Measurements from ENCODE around the gene COL18A1. TPM values are rescaled to one million over a fixed set of nuclear protein-coding genes. Genes with fewer than 3 reads are reported as not detected.
A peak's percentile ranks its signal among the peaks of the same experiment; 100 is the strongest.

Gene COL18A1
- total and polyA plus RNA-seq, 2 donors (not counting 1 experiment from before 2014, with no cell fraction given) = 15.6 to 24.7 TPM

DNA sequence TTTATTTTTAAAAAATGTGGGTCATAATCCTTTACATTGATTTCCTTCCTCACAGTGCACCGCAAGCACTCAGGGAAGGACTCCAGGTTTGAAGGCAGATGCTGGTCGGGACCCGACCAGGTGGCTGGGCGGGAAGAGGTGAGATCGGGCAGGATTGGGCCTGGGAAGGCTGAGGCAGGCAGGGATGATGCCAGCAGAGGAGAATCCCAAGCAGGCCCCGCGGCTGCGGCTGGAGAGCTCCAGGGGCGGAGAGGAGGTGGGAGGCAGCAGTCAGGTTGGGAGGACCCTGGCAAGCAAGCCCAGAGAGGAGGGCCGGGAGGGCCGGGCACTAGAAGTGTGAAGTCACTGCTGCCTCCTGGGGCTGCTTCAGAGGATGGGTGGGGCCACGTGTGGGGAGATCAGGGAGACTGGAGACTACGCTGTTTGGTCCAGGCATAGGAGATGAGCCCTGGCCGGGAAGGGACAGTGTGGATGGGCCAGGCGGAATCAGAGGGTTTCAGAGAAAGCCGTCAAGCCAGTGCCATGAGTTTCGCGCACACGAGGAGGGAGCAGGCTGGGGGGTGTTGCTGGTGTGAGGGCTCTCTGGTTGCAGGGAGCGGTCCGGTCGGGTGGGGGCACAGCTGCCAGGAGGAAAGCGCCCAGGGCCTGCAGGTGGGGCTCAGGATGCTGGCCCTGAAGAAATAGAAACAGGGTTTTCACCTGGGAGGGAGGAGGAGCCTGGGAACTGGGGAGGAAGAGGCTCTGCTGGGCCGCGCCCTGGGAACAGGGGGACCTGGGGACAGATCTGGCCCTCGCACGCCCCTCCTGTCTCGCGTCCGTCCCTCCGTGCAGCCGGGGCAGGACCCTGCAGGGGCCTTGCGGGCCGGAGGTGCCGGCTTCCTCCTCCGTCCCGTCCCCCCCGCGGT is 888 bp upstream of the COL18A1 start:
- intact Hi-C loops (cut with micrococcal nuclease) = no loop called here
- peaks cover 65% of the 10 kb centered on the region for H3K27me3 Mint-ChIP-seq
- H3K36me3 ChIP-seq (replicated peaks in 1 of 2; ENCODE audit: control extremely low read depth in 1 of 2, control insufficient read depth in 1 of 2, extremely low read depth in 1 of 2, insufficient read depth in 2 of 2, low read length in 1 of 2) = no peaks in the 10 kb centered on the region
- peaks cover 0 to 33% (median 6%) of the 10 kb centered on the region in 3 donors for H3K9me3 ChIP-seq (ENCODE audit: control extremely low read depth in 1 of 3, control insufficient read depth in 2 of 3, insufficient read depth in 1 of 3, low read length in 2 of 3)
- peak overlapping the region; percentile 75 for H3K4me2 ChIP-seq (replicated peaks; ENCODE audit: low read depth, low read length, poor library complexity, severe bottlenecking)
- peaks cover 16% of the 10 kb centered on the region for H3K4me1 Mint-ChIP-seq
- peak overlapping the region; percentile 91 for H3K4me3 Mint-ChIP-seq
- no peak overlapping the region for H3K27ac ChIP-seq (ENCODE audit: low read length in 2 of 2)
- H3K4me1 ChIP-seq (ENCODE audit: control insufficient read depth in 2 of 2, insufficient read depth in 2 of 2, low read length in 2 of 2) = peaks cover 12 to 18% of the 10 kb centered on the region in 2 donors
- ChIA-PET CTCF (no interaction called here), POLR2A (no interaction called here)
- no peaks in the 10 kb centered on the region for H4K20me1 ChIP-seq (ENCODE audit: control insufficient read depth, insufficient read depth, low read length, poor library complexity, severe bottlenecking)
- WGBS (ENCODE audit: insufficient coverage) = 14% methylated on average over 39 of the region's 39 CpGs
- H3K79me2 ChIP-seq (ENCODE audit: control insufficient read depth, insufficient read depth, low read length) = no peaks in the 10 kb centered on the region
- no peak overlapping the region for H3K27ac Mint-ChIP-seq
- DNase-seq = peak; percentile 46
- H2AFZ ChIP-seq (ENCODE audit: insufficient read depth, low read depth, low read length, poor library complexity, severe bottlenecking) = peak overlapping the region; percentile 43
- peaks cover 0 to 63% (median 32%) of the 10 kb centered on the region in 4 experiments for H3K27me3 ChIP-seq (replicated peaks in 1 of 4; ENCODE audit: control extremely low read depth in 1 of 4, control insufficient read depth in 3 of 4, insufficient read depth in 4 of 4, low read length in 3 of 4)
- H3K4me3 ChIP-seq (ENCODE audit: control extremely low read depth in 1 of 5, extremely low read depth in 1 of 5, insufficient read depth in 1 of 5, low read depth in 2 of 5, low read length in 4 of 5) = peak overlapping the region in 4 of 5 experiments; percentile 30 to 49 (median 40)
- no peak overlapping the region for H3K9ac ChIP-seq (ENCODE audit: low read length)
- H3K9me3 Mint-ChIP-seq (ENCODE audit: insufficient read depth) = peaks cover 4% of the 10 kb centered on the region
- peak; percentile 16 for ATAC-seq (ENCODE audit: low read depth)
- no peak for TF ChIP-seq EZH2 (IDR thresholded peaks at IDR 0.05; ENCODE audit: borderline replicate concordance, insufficient read depth, low read depth, low read length, poor library complexity, severe bottlenecking)
- TF ChIP-seq, protein P1, sequence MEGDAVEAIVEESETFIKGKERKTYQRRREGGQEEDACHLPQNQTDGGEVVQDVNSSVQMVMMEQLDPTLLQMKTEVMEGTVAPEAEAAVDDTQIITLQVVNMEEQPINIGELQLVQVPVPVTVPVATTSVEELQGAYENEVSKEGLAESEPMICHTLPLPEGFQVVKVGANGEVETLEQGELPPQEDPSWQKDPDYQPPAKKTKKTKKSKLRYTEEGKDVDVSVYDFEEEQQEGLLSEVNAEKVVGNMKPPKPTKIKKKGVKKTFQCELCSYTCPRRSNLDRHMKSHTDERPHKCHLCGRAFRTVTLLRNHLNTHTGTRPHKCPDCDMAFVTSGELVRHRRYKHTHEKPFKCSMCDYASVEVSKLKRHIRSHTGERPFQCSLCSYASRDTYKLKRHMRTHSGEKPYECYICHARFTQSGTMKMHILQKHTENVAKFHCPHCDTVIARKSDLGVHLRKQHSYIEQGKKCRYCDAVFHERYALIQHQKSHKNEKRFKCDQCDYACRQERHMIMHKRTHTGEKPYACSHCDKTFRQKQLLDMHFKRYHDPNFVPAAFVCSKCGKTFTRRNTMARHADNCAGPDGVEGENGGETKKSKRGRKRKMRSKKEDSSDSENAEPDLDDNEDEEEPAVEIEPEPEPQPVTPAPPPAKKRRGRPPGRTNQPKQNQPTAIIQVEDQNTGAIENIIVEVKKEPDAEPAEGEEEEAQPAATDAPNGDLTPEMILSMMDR (IDR thresholded peaks at IDR 0.05) = no peak

DNA sequence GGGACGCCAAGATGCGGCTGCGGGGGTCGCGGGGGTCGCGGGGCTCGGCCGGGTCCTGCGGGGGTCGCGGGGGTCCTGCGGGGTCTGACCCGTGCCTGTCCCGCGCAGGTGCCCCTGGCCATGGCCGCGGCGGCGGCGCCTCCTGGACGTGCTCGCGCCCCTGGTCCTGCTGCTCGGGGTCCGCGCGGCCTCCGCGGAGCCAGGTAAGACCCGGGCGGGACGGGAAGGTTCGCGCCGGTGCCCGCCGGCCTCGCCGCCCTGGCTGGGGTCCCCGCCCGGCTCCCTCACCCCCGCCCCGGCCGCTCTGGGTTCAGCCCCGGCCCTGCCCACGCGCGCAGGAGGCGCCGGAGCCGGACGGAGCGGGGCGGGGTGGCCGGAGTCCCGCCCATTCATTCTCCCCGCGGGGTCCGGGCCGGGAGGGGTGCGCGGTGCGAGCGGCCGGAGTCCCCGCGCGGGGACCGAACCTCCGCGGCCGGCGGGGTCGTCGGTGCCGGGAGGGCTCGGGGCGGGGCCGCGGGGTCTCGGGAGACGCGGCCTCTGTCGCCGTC is 380 bp downstream of the COL18A1 start:
- peaks cover 16% of the 10 kb centered on the region for H3K4me1 Mint-ChIP-seq
- intact Hi-C loops (cut with micrococcal nuclease) = no loop called here
- Histone ChIP-seq H3K9me3 (ENCODE audit: control extremely low read depth in 1 of 3, control insufficient read depth in 2 of 3, insufficient read depth in 1 of 3, low read length in 2 of 3) (peaks cover 0 to 33% (median 6%) of the 10 kb centered on the region in 3 donors), H3K79me2 (ENCODE audit: control insufficient read depth, insufficient read depth, low read length) (no peaks in the 10 kb centered on the region), H3K4me1 (ENCODE audit: control insufficient read depth in 2 of 2, insufficient read depth in 2 of 2, low read length in 2 of 2) (peaks cover 12 to 18% of the 10 kb centered on the region in 2 donors), H3K27ac (ENCODE audit: low read length in 2 of 2) (no peak overlapping the region), H4K20me1 (ENCODE audit: control insufficient read depth, insufficient read depth, low read length, poor library complexity, severe bottlenecking) (no peaks in the 10 kb centered on the region), H3K9ac (ENCODE audit: low read length) (no peak overlapping the region), H2AFZ (ENCODE audit: insufficient read depth, low read depth, low read length, poor library complexity, severe bottlenecking) (peak overlapping the region; percentile 16), H3K36me3 (replicated peaks in 1 of 2; ENCODE audit: control extremely low read depth in 1 of 2, control insufficient read depth in 1 of 2, extremely low read depth in 1 of 2, insufficient read depth in 2 of 2, low read length in 1 of 2) (no peaks in the 10 kb centered on the region), H3K27me3 (replicated peaks in 1 of 4; ENCODE audit: control extremely low read depth in 1 of 4, control insufficient read depth in 3 of 4, insufficient read depth in 4 of 4, low read length in 3 of 4) (peaks cover 0 to 62% (median 32%) of the 10 kb centered on the region in 4 experiments), H3K4me3 (ENCODE audit: control extremely low read depth in 1 of 5, extremely low read depth in 1 of 5, insufficient read depth in 1 of 5, low read depth in 2 of 5, low read length in 4 of 5) (peak overlapping the region in 3 of 5 experiments; percentile 15 to 24 (median 20)), H3K4me2 (replicated peaks; ENCODE audit: low read depth, low read length, poor library complexity, severe bottlenecking) (peak overlapping the region; percentile 78)
- no peak overlapping the region for H3K4me3 Mint-ChIP-seq
- peaks cover 58% of the 10 kb centered on the region for H3K27me3 Mint-ChIP-seq
- POLR2A ChIA-PET = no interaction called here
- DNase-seq = peak; percentile 35
- TF ChIP-seq EZH2 (IDR thresholded peaks at IDR 0.05; ENCODE audit: borderline replicate concordance, insufficient read depth, low read depth, low read length, poor library complexity, severe bottlenecking) = no peak
- TF ChIP-seq, protein P1 (IDR thresholded peaks at IDR 0.05) = no peak
- no peak for ATAC-seq (ENCODE audit: low read depth)
- CTCF ChIA-PET = no interaction called here
- no peak overlapping the region for H3K27ac Mint-ChIP-seq
- H3K9me3 Mint-ChIP-seq (ENCODE audit: insufficient read depth) = peaks cover 4% of the 10 kb centered on the region
- 3% methylated on average over 86 of the region's 86 CpGs for WGBS (ENCODE audit: insufficient coverage)
